HG03196 (cell line): ENCODE results near the gene ZNF133.
"Not testable (repeated sequence)": the region's sequence is repeated elsewhere in the genome, so short reads cannot be mapped to it uniquely, and the experiment has no call there.

ENCODE experiments used
- ATAC-seq: cut with Tn5 transposase; IDR thresholded peaks from one replicate; pipeline ENCODE4 v1.9.1; 2021; ENCODE audit not compliant: unreplicated experiment

The ZNF133 gene

GRCh38 chr20:18284805-18285533 is 3.4 kb upstream of the ZNF133 start:
- no peak for ATAC-seq

- no peak for ATAC-seq
Measured at GRCh38 chr20:18287546-18287914, 797 bp upstream of the ZNF133 start.

GRCh38 chr20:18288749-18289267 is 481 bp downstream of the ZNF133 start:
- ATAC-seq: peak; percentile 6

- ATAC-seq: no peak
Measured at GRCh38 chr20:18289306-18289705, 979 bp downstream of the ZNF133 start.

GRCh38 chr20:18299364-18299763 is 11.0 kb downstream of the ZNF133 start:
- no peak for ATAC-seq

- ATAC-seq: no peak
Measured at GRCh38 chr20:18304618-18305017, 16.3 kb downstream of the ZNF133 start.

GRCh38 chr20:18307301-18307700 is 19.0 kb downstream of the ZNF133 start:
- ATAC-seq: no peak

- ATAC-seq: no peak
Measured at GRCh38 chr20:18310051-18310450, 21.7 kb downstream of the ZNF133 start.

- no peak for ATAC-seq
Measured at GRCh38 chr20:18310592-18310991, 22.3 kb downstream of the ZNF133 start.

- ATAC-seq: no peak
Measured at GRCh38 chr20:18312723-18313122, 24.4 kb downstream of the ZNF133 start.

- no peak for ATAC-seq
Measured at GRCh38 chr20:18313411-18313810, 25.1 kb downstream of the ZNF133 start.

GRCh38 chr20:18314786-18315406 is 26.6 kb downstream of the ZNF133 start:
- no peak for ATAC-seq

- ATAC-seq: no peak
Measured at GRCh38 chr20:18316166-18316565, 27.8 kb downstream of the ZNF133 start.

- ATAC-seq: no peak
Measured at GRCh38 chr20:18321316-18321715, 33.0 kb downstream of the ZNF133 start.

GRCh38 chr20:18321976-18322950 is 33.9 kb downstream of the ZNF133 start:
- ATAC-seq: no peak

- ATAC-seq: no peak
Measured at GRCh38 chr20:18323705-18324104, 35.4 kb downstream of the ZNF133 start.

- ATAC-seq: no peak
Measured at GRCh38 chr20:18324596-18325089, 36.3 kb downstream of the ZNF133 start.

GRCh38 chr20:18326990-18327389 is 38.7 kb downstream of the ZNF133 start:
- no peak for ATAC-seq

GRCh38 chr20:18331694-18332093 is 43.4 kb downstream of the ZNF133 start:
- no peak for ATAC-seq

- not testable (repeated sequence) for ATAC-seq
Measured at GRCh38 chr20:18349749-18350148, 61.4 kb downstream of the ZNF133 start.

- ATAC-seq: no peak
Measured at GRCh38 chr20:18359854-18360253, 71.5 kb downstream of the ZNF133 start.
